ENCODE data around the gene DLGAP1.

DNA sequence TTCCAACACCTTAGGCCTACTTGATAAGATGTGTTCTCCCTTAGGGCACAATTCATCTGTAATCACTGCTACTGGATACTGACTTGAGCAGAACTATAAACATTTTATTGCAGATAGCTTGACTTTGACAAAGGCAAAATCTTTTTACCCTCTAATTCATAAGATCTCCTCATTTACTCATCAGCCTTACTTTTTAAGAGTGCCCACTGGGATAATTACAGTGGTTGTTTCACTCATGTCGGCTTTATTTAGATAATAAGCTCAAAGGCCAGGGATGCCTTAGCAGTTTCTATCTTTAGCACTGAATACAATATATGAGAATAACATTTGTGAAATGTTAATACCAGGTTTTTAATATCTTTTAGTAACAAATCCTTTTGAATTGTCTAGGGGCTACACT, 144.0 kb downstream of the DLGAP1 start:
- TF ChIP-seq, protein P1, sequence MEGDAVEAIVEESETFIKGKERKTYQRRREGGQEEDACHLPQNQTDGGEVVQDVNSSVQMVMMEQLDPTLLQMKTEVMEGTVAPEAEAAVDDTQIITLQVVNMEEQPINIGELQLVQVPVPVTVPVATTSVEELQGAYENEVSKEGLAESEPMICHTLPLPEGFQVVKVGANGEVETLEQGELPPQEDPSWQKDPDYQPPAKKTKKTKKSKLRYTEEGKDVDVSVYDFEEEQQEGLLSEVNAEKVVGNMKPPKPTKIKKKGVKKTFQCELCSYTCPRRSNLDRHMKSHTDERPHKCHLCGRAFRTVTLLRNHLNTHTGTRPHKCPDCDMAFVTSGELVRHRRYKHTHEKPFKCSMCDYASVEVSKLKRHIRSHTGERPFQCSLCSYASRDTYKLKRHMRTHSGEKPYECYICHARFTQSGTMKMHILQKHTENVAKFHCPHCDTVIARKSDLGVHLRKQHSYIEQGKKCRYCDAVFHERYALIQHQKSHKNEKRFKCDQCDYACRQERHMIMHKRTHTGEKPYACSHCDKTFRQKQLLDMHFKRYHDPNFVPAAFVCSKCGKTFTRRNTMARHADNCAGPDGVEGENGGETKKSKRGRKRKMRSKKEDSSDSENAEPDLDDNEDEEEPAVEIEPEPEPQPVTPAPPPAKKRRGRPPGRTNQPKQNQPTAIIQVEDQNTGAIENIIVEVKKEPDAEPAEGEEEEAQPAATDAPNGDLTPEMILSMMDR (IDR thresholded peaks at IDR 0.05; ENCODE audit: insufficient read depth, low read length): no peak
- TF ChIP-seq, protein P2, sequence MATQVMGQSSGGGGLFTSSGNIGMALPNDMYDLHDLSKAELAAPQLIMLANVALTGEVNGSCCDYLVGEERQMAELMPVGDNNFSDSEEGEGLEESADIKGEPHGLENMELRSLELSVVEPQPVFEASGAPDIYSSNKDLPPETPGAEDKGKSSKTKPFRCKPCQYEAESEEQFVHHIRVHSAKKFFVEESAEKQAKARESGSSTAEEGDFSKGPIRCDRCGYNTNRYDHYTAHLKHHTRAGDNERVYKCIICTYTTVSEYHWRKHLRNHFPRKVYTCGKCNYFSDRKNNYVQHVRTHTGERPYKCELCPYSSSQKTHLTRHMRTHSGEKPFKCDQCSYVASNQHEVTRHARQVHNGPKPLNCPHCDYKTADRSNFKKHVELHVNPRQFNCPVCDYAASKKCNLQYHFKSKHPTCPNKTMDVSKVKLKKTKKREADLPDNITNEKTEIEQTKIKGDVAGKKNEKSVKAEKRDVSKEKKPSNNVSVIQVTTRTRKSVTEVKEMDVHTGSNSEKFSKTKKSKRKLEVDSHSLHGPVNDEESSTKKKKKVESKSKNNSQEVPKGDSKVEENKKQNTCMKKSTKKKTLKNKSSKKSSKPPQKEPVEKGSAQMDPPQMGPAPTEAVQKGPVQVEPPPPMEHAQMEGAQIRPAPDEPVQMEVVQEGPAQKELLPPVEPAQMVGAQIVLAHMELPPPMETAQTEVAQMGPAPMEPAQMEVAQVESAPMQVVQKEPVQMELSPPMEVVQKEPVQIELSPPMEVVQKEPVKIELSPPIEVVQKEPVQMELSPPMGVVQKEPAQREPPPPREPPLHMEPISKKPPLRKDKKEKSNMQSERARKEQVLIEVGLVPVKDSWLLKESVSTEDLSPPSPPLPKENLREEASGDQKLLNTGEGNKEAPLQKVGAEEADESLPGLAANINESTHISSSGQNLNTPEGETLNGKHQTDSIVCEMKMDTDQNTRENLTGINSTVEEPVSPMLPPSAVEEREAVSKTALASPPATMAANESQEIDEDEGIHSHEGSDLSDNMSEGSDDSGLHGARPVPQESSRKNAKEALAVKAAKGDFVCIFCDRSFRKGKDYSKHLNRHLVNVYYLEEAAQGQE (IDR thresholded peaks at IDR 0.05; ENCODE audit: insufficient replicate concordance, low read depth): no peak

Data from HL-60 (cell line).